Epithelial cell of proximal tubule (primary cell): ENCODE results near the gene NAT9. TPM values are rescaled to one million over a fixed set of nuclear protein-coding genes. Genes with fewer than 3 reads are reported as not detected.

ENCODE experiments used
- DNase-seq: peaks from one replicate; pipeline ENCODE4 v3.0.0-alpha.2; 2011; ENCODE audit warnings: low read depth
- H3K4me3 ChIP-seq: 2 replicates; pipeline ENCODE4 v1.5.1; 2011; ENCODE audit warnings: low read depth, mild to moderate bottlenecking, low read length
- total RNA-seq: library from RNA; depleted of rRNA; stranded (reverse); fragments of >200 nt; gene quantifications from 2 replicates; pipeline ENCODE4 v1.2.3, GENCODE V29; 2015
- TF ChIP-seq, protein P1 (sequence below): conservative IDR thresholded peaks from 2 replicates; pipeline ENCODE4 v1.5.1; 2012; ENCODE audit warnings: low read depth, mild to moderate bottlenecking, low read length

The NAT9 gene
- total RNA-seq, 1 donor from 2014 or later = 24.5 TPM

DNA sequence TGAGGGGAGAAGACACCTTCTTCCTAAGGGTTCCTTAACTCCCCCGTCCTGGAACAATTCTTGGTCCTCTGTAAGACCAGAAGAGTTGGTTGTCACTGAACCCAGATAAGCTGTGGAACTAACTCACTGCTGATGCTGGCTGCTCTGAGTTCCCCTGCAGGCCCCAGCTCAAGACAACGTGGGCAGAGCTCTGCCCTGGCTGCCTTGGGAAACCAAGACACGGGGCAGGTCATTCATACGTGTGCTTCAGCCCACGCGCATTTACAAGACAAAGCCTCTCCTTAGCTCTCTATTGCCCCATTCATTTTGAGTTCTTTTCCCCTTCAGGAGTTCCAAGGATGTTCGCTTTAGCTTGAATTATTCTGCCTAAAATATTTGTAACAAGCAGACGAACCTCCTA lies 3.4 kb upstream of the NAT9 start:
- DNase-seq = no peak
- no peak overlapping the region for H3K4me3 ChIP-seq
- TF ChIP-seq, protein P1, sequence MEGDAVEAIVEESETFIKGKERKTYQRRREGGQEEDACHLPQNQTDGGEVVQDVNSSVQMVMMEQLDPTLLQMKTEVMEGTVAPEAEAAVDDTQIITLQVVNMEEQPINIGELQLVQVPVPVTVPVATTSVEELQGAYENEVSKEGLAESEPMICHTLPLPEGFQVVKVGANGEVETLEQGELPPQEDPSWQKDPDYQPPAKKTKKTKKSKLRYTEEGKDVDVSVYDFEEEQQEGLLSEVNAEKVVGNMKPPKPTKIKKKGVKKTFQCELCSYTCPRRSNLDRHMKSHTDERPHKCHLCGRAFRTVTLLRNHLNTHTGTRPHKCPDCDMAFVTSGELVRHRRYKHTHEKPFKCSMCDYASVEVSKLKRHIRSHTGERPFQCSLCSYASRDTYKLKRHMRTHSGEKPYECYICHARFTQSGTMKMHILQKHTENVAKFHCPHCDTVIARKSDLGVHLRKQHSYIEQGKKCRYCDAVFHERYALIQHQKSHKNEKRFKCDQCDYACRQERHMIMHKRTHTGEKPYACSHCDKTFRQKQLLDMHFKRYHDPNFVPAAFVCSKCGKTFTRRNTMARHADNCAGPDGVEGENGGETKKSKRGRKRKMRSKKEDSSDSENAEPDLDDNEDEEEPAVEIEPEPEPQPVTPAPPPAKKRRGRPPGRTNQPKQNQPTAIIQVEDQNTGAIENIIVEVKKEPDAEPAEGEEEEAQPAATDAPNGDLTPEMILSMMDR = no peak

DNA sequence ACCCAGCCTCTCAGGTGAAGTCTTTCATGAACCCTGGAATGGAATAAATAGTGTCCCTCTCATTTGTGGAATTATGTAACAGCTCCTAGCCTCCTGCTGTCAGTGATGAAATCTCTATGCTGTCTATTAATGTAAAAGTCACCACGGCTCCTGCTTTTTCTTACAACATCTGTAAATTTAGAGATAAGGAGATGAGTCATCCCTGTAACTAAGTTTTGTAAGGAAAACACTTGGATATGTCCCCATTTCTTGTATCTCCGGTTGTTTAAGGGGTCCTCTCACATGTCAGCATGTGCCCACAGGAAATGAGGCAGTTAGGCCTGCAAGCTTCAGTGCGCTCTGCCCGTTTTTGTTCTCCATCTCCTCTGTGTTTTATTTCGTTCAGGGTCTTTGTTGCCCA lies 2.8 kb upstream of the NAT9 start:
- TF ChIP-seq, protein P1 = no peak
- H3K4me3 ChIP-seq = no peak overlapping the region
- DNase-seq = no peak

DNA sequence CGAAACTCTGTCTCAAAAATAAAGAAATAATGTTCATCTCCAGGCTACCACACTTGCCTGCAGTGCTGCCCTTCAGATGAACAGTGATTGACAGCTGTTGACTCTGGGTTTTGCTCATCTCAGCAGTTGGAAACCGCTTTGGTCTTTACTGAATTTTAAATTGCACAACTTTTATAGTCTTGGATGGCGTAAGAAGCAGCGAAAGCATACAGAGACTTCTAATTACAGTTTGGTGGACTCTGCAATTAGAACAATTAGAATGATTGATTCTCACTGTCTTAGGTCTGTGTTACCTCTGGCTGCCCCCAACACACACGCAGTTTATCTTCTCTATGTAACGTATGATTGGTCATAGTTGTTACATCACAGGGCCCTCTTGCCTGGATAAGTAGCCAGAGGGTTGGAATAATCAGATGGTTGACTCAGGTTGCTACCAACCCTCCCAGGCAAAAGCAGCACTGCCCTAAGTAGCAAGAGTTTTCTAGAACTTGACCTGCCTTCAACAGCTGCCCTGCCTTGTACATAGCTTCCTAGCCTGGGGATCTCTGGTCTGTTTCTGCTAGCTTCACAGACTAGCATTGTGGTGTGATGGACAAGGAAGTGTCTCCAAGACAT lies 1.9 kb upstream of the NAT9 start:
- H3K4me3 ChIP-seq = no peak overlapping the region
- DNase-seq = no peak
- TF ChIP-seq, protein P1 = no peak

DNA sequence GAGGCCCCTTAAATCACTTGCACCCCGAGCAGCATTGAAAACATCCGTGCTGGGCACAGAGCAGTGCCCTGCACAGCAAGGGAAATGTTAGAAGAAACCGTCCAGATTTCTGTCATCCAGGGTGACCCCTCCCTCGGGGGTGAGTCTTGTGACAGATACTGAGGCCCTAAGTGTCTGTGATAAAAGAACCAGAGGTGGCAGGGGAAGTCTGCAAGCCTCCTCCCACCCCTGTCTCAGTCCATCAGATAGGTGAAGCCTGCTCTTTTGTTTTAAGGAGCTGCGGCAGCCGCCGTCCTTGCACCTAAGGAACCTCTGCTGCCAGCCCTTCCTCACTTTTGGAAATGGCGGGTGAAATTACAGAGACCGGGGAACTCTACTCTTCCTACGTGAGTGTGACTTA lies 845 bp upstream of the NAT9 start:
- DNase-seq = no peak
- TF ChIP-seq, protein P1 = no peak
- H3K4me3 ChIP-seq = peak overlapping the region; percentile 93

DNA sequence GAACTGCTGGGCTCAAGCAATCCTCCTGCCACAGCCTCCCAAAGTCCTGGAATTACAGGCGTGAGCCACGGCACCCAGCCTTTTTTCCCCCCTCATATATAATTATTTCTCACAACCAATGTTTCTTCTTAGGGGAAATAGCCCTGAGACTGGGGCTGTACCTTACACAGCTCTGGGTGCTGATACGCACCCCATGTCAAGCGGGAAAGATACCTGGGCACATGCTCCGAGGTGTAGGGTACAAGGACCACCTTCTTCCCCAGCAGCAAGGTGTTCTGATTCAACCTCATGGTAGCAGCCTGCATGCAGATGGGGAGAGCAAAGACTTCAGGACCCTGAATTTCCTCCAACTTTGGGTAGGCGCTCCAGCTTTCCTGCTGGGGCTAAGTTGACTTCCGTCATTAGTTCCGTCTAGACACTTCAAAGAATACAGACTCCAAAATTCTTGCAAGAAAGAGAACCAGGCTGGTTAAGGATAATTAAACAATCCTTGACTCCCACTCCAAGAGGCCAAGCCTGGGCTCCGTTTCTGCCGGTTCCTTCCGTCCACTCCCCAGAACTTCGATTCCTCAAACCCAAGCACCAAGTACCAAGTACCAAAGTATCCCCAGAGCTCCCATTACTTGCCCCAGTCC lies 619 bp downstream of the NAT9 start:
- TF ChIP-seq, protein P1 = no peak
- H3K4me3 ChIP-seq = peak overlapping the region; percentile 93
- DNase-seq = no peak

DNA sequence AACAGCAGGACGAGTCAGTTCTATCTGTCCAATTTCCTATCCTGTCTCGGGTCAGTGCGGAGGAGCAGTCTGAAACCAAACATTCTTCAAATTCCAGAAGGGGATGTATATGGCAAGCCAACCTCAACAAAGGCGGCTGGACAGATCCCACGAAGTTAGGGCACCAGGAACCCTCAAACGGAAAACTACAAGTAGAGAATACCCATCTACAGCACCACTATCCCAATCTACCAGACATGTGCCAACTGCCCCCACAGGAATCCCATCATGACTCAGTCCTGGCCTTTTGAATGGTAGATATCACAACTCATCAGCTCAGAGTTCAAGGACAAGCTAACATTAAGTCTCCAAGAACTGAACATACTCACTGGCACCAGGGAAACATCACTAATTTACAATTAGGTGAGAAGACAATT lies 2.3 kb downstream of the NAT9 start:
- TF ChIP-seq, protein P1 = no peak
- DNase-seq = no peak
- no peak overlapping the region for H3K4me3 ChIP-seq

DNA sequence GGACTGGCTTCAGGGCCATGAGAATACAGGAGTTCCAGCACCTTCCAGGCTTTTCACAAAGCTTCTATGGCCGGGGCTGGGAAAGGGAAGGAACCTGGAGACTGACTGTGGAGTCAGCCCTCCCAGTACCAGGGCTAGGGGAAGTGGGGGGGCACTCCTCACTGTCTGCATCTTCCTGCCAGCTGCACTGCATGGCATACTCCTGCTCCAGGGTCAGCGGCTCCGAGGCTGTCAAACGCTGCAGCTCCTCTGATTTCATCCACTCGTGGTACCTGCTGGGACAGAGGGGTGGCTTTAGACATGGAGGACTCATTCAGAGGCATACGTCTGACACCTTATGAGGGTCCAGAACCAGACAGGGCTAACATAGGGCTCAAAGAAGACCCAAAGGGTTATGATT lies 2.7 kb downstream of the NAT9 start:
- DNase-seq = no peak
- H3K4me3 ChIP-seq = no peak overlapping the region
- TF ChIP-seq, protein P1 = no peak
